C4-2B (cell line): ENCODE results near the gene G6PD.

ENCODE experiments used
- ZFX ChIP-seq: fragments of 450-650 bp; IDR thresholded peaks from 2 replicates; pipeline ENCODE4 v1.6.1; 2017
- TF ChIP-seq, protein P1 (sequence below): fragments of 450-650 bp; conservative IDR thresholded peaks from 2 replicates; pipeline ENCODE4 v1.5.1; 2017; ENCODE audit warnings: mild to moderate bottlenecking

DNA sequence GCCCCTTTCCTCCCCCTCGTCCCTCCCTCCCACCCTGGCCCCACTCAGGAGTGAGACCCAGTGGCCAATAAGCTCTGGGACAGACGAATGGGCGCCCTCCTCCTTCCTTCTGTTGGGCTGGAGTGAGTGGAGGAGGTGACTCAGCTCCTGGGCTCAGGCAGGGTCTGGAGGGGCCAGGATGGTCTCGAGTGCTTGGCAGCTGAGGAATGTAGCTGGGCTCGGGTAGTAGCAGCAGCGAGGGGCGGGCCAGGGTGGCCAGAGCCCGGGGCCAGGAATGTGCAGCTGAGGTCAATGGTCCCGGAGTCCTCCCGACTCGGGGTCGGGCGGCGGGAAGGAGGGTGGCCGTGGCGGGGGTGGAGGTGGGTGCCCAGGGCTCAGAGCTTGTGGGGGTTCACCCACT, 15.0 kb downstream of the G6PD start:
- TF ChIP-seq, protein P1, sequence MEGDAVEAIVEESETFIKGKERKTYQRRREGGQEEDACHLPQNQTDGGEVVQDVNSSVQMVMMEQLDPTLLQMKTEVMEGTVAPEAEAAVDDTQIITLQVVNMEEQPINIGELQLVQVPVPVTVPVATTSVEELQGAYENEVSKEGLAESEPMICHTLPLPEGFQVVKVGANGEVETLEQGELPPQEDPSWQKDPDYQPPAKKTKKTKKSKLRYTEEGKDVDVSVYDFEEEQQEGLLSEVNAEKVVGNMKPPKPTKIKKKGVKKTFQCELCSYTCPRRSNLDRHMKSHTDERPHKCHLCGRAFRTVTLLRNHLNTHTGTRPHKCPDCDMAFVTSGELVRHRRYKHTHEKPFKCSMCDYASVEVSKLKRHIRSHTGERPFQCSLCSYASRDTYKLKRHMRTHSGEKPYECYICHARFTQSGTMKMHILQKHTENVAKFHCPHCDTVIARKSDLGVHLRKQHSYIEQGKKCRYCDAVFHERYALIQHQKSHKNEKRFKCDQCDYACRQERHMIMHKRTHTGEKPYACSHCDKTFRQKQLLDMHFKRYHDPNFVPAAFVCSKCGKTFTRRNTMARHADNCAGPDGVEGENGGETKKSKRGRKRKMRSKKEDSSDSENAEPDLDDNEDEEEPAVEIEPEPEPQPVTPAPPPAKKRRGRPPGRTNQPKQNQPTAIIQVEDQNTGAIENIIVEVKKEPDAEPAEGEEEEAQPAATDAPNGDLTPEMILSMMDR: no peak
- no peak for TF ChIP-seq ZFX
